Esophagus muscularis mucosa (tissue), 4 donors: ENCODE results near the gene PARD3B. TPM values are rescaled to one million over a fixed set of nuclear protein-coding genes. Genes with fewer than 3 reads are reported as not detected.

Experiments used
- DNase-seq: peaks from one replicate; pipeline ENCODE4 v3.0.0-alpha.2; 2017; ENCODE audit errors: extremely low spot score
- H3K27ac ChIP-seq, 4 donors: fragments of 200-600 bp; sonication (generic); replicated peaks in 1 of 4; 1 replicate in 3 of 4; 2 replicates in 1 of 4; pipeline ENCODE4 v1.5.1; 2016 to 2019; ENCODE audit warnings: mild to moderate bottlenecking in 1 of 4
- H3K27me3 ChIP-seq, 4 donors: fragments of 200-600 bp; sonication (generic); one replicate each; pipeline versions ENCODE4 v1.5.1 to v1.6.0; 2016 to 2019
- H3K36me3 ChIP-seq, 4 donors: fragments of 200-600 bp; sonication (generic); one replicate each; pipeline ENCODE4 v1.5.1; 2016 to 2019
- H3K4me1 ChIP-seq, 4 donors: fragments of 200-600 bp; sonication (generic); one replicate each; pipeline ENCODE4 v1.5.1; 2016 to 2019
- H3K4me3 ChIP-seq, 4 donors: fragments of 200-600 bp; sonication (generic); 1 replicate in 2 of 4; 2 replicates in 2 of 4; pipeline ENCODE4 v1.5.1; 2016 to 2019; ENCODE audit warnings: mild to moderate bottlenecking in 4 of 4, moderate library complexity in 1 of 4
- H3K9me3 ChIP-seq, 4 donors: fragments of 200-600 bp; sonication (generic); 1 replicate in 3 of 4; 2 replicates in 1 of 4; pipeline ENCODE4 v1.5.1; 2016 to 2019
- EP300 ChIP-seq: sonication (generic); formaldehyde crosslinking; IDR thresholded peaks from one replicate; pipeline ENCODE4 v1.6.1; 2017; ENCODE audit warnings: antibody characterized with exemption
- POLR2A ChIP-seq: fragments of 450-650 bp; IDR thresholded peaks from one replicate; pipeline ENCODE4 v1.6.1; 2017; ENCODE audit warnings: antibody characterized with exemption, moderate library complexity, mild to moderate bottlenecking, low read depth
- POLR2AphosphoS5 ChIP-seq, 2 donors: sonication (generic); formaldehyde crosslinking; IDR thresholded peaks; one replicate each; pipeline ENCODE4 v1.6.1; 2017; ENCODE audit warnings: antibody characterized with exemption in 2 of 2
- WGBS: methylation state at CpG from one replicate; pipeline ENCODE4 v1.1.5; 2018; 5-methylcytosine and 5-hydroxymethylcytosine counted together
- intact Hi-C: fragments of 100-400 bp; cut with DNase I; formaldehyde crosslinking; loops from one replicate; pipeline ENCODE4 v1.15.1; 2023
- total RNA-seq, 4 donors: library from RNA; depleted of rRNA; stranded (reverse); fragments of >200 nt; gene quantifications; one replicate each; pipeline versions ENCODE4 v1.1.0 to v1.2.1, GENCODE V29; 2016
- TF ChIP-seq, protein P1 (sequence below), 3 experiments: fragments of 200-600 bp in 2 of 3; fragments of 450-650 bp in 1 of 3; sonication (generic) in 2 of 3; IDR thresholded peaks; one replicate each; pipeline ENCODE4 v1.5.1; 2017 to 2019; ENCODE audit warnings: antibody characterized with exemption in 3 of 3, mild to moderate bottlenecking in 2 of 3, moderate library complexity in 1 of 3

The PARD3B gene
- total RNA-seq, 4 donors from 2014 or later, result 24.2 to 40.8 (median 32.5) TPM

DNA sequence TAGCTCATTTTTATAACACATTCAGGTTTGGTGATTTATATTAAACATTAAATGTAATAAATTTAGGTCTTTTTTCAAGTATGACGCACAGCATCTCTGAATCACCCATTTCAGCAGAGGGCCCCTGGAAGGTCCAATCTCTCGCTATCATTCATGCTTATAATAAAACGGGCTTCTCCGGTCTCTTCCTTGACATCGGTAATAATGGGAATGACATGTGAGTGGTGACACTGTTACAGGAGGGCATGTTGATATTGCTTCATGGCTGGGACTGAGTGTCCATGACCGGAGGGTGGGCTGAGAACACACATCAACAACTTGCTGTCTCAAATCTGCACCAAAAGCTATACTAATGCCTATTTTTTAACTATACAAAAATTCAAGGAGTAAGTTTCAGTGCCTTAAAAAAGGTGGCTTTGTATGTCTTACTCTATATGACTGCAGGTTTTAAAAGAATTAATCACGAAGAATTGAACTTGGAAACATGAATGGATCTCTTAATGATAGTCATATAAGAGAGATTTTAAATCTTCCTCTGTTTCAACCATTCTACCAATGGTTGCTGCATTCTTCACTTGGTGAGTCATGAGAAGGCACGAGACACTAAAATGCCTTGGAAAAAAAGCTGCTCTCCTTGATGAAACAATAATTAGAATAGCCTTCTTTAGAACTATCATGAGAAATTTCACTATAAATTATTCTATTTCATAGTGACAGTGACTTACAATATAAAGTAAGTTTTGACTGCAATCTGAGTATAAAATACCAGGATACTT is 1035.1 kb downstream of the PARD3B start:
- Histone ChIP-seq H3K27me3 (no peaks in the 10 kb centered on the region), H3K36me3 (no peaks in the 10 kb centered on the region), H3K9me3 (peaks cover 0 to 4% (median 2%) of the 10 kb centered on the region in 4 donors), H3K4me3 (no peak overlapping the region), H3K27ac (no peak overlapping the region), H3K4me1 (no peaks in the 10 kb centered on the region)
- intact Hi-C loops, result no loop called here
- 85% methylated on average over 8 of the region's 8 CpGs for WGBS
- DNase-seq, result no peak
- TF ChIP-seq POLR2A, result no peak
- TF ChIP-seq POLR2AphosphoS5 (IDR thresholded peaks at IDR 0.05), result no peak
- TF ChIP-seq EP300, result no peak
- TF ChIP-seq, protein P1, sequence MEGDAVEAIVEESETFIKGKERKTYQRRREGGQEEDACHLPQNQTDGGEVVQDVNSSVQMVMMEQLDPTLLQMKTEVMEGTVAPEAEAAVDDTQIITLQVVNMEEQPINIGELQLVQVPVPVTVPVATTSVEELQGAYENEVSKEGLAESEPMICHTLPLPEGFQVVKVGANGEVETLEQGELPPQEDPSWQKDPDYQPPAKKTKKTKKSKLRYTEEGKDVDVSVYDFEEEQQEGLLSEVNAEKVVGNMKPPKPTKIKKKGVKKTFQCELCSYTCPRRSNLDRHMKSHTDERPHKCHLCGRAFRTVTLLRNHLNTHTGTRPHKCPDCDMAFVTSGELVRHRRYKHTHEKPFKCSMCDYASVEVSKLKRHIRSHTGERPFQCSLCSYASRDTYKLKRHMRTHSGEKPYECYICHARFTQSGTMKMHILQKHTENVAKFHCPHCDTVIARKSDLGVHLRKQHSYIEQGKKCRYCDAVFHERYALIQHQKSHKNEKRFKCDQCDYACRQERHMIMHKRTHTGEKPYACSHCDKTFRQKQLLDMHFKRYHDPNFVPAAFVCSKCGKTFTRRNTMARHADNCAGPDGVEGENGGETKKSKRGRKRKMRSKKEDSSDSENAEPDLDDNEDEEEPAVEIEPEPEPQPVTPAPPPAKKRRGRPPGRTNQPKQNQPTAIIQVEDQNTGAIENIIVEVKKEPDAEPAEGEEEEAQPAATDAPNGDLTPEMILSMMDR (IDR thresholded peaks at IDR 0.05), result no peak

DNA sequence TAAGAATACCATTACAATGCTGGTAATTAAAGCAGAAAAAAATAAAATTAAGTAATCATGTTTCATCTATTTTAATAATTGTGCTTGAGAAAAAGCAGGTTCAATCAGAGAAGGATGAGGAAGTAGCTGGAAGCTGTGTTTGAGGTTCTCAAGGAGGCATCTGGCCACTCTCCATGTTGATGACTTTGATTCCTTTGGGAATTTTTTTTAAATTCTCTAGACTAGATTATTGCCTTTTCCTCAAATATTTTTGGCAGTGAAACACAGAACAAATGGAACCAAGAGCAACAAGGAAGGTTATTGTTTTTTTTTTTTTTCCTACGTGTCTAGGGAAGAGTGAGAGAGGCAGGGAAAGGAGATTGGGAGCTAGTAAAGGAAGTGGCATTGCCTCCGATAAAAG is 1037.1 kb downstream of the PARD3B start:
- Histone ChIP-seq H3K4me1 (no peaks in the 10 kb centered on the region), H3K4me3 (no peak overlapping the region), H3K9me3 (no peaks in the 10 kb centered on the region), H3K27me3 (no peaks in the 10 kb centered on the region), H3K27ac (no peak overlapping the region), H3K36me3 (no peaks in the 10 kb centered on the region)
- intact Hi-C loops, result no loop called here
- WGBS, result 64% methylated on average over 2 of the region's 2 CpGs
- TF ChIP-seq EP300 (no peak), POLR2AphosphoS5 (IDR thresholded peaks at IDR 0.05) (no peak), POLR2A (no peak)
- TF ChIP-seq, protein P1 (IDR thresholded peaks at IDR 0.05), result no peak
- no peak for DNase-seq

DNA sequence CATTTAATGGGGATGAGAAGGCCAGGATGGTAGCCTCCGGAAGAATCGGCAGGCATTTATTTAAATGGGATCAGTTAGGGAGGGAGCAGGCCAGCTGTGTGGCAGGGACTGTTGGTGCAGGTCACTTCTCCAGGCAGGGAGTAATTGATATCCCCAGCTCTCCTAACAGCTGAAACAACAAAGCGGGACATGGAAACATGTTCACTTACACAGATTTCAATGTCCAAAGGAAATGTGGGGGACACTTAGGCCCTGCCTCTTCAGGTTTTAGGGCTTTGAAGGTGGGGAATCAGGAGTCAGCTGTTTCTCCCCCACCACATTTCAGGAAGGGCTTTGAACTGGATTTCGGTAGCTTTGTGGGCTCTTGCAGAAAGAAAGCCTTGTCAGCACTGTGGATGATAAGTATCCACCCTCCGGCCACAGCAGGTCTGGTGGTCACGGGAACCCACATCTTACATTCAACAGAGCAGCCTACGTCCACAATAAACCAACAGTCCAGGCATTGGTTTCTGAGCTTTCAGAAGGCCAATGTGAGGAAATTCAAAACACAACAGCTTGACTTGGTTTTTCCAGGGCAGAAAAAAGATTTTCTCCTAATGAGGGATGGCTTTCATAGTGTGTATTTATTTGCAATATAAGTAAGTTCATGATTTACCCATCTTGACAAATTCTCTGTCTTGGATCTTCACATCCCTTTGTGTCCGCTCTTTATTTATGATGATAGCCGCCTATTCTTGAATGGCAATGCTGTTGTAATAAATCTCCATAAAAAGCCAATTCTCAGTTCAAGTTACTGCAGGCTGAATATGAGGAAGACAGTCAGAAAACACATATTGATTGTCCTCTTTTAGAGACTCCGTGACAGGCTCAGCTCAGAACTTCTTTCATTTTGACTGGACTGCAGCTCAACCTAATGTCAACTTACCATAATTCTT is 1040.4 kb downstream of the PARD3B start:
- intact Hi-C loops, result no loop called here
- no peaks in the 10 kb centered on the region for H3K9me3 ChIP-seq
- no peaks in the 10 kb centered on the region for H3K4me1 ChIP-seq
- H3K36me3 ChIP-seq, result no peaks in the 10 kb centered on the region
- no peaks in the 10 kb centered on the region for H3K27me3 ChIP-seq
- WGBS, result 78% methylated on average over 10 of the region's 10 CpGs
- no peak overlapping the region for H3K27ac ChIP-seq
- TF ChIP-seq POLR2A (no peak), EP300 (no peak), POLR2AphosphoS5 (IDR thresholded peaks at IDR 0.05) (no peak)
- TF ChIP-seq, protein P1 (IDR thresholded peaks at IDR 0.05), result no peak
- H3K4me3 ChIP-seq, result no peak overlapping the region
- no peak for DNase-seq

DNA sequence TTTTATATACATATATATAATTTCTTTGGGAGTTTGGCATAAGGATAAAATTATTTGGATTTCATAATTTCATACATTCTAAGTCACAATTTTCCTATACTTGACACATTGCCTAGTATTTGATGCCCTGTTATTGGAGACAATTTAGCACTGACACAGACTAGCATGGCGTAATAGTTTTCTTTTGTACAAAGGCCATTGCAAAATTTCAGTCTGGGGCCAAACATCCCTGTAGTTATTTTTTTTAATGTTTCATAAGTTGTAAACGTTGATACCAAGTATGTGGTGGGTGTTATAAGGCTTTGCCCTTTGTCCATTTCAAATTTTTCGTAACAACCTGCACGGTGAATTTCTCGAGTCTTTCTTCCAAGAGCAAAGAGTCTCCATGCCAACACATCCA is 1041.4 kb downstream of the PARD3B start:
- intact Hi-C loops, result no loop called here
- DNase-seq, result no peak
- WGBS, result 93% methylated on average over 5 of the region's 5 CpGs

More for the DNA sequence above, 1041.4 kb downstream of the PARD3B start:
- TF ChIP-seq POLR2A, result no peak
- TF ChIP-seq, protein P1 (IDR thresholded peaks at IDR 0.05), result no peak
- no peak for TF ChIP-seq POLR2AphosphoS5 (IDR thresholded peaks at IDR 0.05)
- H3K9me3 ChIP-seq, result no peaks in the 10 kb centered on the region
- H3K27me3 ChIP-seq, result no peaks in the 10 kb centered on the region
- no peak overlapping the region for H3K27ac ChIP-seq
- no peaks in the 10 kb centered on the region for H3K36me3 ChIP-seq
- no peak overlapping the region for H3K4me3 ChIP-seq
- no peaks in the 10 kb centered on the region for H3K4me1 ChIP-seq
